Right renal pelvis (tissue), 4 donors: Measurements from ENCODE around the gene TTF2. TPM values are rescaled to one million over a fixed set of nuclear protein-coding genes. Genes with fewer than 3 reads are reported as not detected.
"Not testable (repeated sequence)": the region's sequence is repeated elsewhere in the genome, so short reads cannot be mapped to it uniquely, and the experiment has no call there.

Experiments used
- DNase-seq, 4 donors: peaks; one replicate each; pipeline ENCODE4 v3.0.0-alpha.2; 2013; ENCODE audit warnings: low read depth in 4 of 4, low spot score in 3 of 4, missing footprints in 1 of 4
- polyA plus RNA-seq, 4 donors: library from polyadenylated mRNA; unstranded; fragments of 120-200 nt; gene quantifications; one replicate each; pipeline ENCODE4 v1.2.1, GENCODE V29; 2013; ENCODE audit not compliant: insufficient read length in 4 of 4

TTF2 gene
- polyA plus RNA-seq, 4 donors = 17.3 to 24.9 (median 23.0) TPM

- no peak for DNase-seq
These were observed 86.6 kb downstream of the TTF2 start for GRCh38 chr1:117146575-117147340.

GRCh38 chr1:117147341-117147831, 87.3 kb downstream of the TTF2 start:
- DNase-seq = no peak

GRCh38 chr1:117147856-117148588, 87.9 kb downstream of the TTF2 start:
- no peak for DNase-seq

GRCh38 chr1:117150316-117150715, 90.2 kb downstream of the TTF2 start:
- no peak for DNase-seq

GRCh38 chr1:117151305-117151704, 91.2 kb downstream of the TTF2 start:
- not testable (repeated sequence) for DNase-seq

Other genes with a start within 250 kb of the TTF2 start
- 10 to 100 TPM; 35.3 to 71.5 (median 59.6) TPM for gene PTGFRN, start 150.4 kb upstream of the TTF2 start, polyA plus RNA-seq
- 1 to 10 TPM; 1.1 to 2.1 (median 1.7) TPM for gene CD101, start 58.6 kb upstream of the TTF2 start, polyA plus RNA-seq
- 10 to 100 TPM; 16.0 to 23.6 (median 17.4) TPM for gene TRIM45, start 61.4 kb downstream of the TTF2 start, polyA plus RNA-seq
- 10 to 100 TPM; 14.2 to 27.2 (median 23.1) TPM for gene VTCN1, start 150.6 kb downstream of the TTF2 start, polyA plus RNA-seq